Mucosa of descending colon (tissue), 3 donors: ENCODE data around the gene LRP1. TPM values are rescaled to one million over a fixed set of nuclear protein-coding genes. Genes with fewer than 3 reads are reported as not detected.

ENCODE experiments used
- ATAC-seq: fragments of 200-7000 bp; cut with Tn5 transposase; one replicate; pipeline ENCODE4 v1.9.1; 2020; ENCODE audit warnings: mild to moderate bottlenecking, moderate library complexity
- DNase-seq, 3 donors: peaks; one replicate each; pipeline ENCODE4 v3.0.0-alpha.2; 2020
- H3K36me3 ChIP-seq: fragments of 200-600 bp; one replicate; pipeline ENCODE4 v1.8.0; 2021; ENCODE audit warnings: low read depth, mild to moderate bottlenecking
- H3K4me1 ChIP-seq: fragments of 200-600 bp; one replicate; pipeline ENCODE4 v1.8.0; 2021; ENCODE audit warnings: low read depth, mild to moderate bottlenecking
- H3K4me3 ChIP-seq: fragments of 200-600 bp; one replicate; pipeline ENCODE4 v1.8.0; 2021; ENCODE audit warnings: mild to moderate bottlenecking
- H3K9me3 ChIP-seq: fragments of 200-600 bp; one replicate; pipeline ENCODE4 v1.8.0; 2021; ENCODE audit warnings: mild to moderate bottlenecking
- intact Hi-C, 2 donors: fragments of 100-400 bp; cut with DNase I in 1 of 2; cut with micrococcal nuclease in 1 of 2; formaldehyde crosslinking; loops; one replicate each; pipeline versions ENCODE4 v1.11.0 to v1.11.1; 2022; cut with DNase I, micrococcal nuclease
- total RNA-seq, 3 donors: library from RNA; stranded (reverse); fragmentation: NEBNext Ultra II Directional in 2 of 3; extraction: Animal tissue kit (Norgen Biotek cat#: 25700) in 2 of 3; gene quantifications; one replicate each; pipeline versions ENCODE4 v1.2.1 to v1.2.4, GENCODE V29; 2021 to 2023
- TF ChIP-seq, protein P1 (sequence below): fragments of 200-600 bp; IDR thresholded peaks from one replicate; pipeline ENCODE4 v1.8.0; 2022; ENCODE audit warnings: antibody characterized with exemption, mild to moderate bottlenecking
- donor health status: DM: no; HTN: no; CAD: no; lungs with moderate emphysema.
- donor health status: DM: no; HTN: no; CAD: no.
- donor health status: DM: no; HTN: yes; CAD: no.

The LRP1 gene
- total RNA-seq, 3 donors from 2014 or later: 128 to 223 (median 148) TPM

DNA sequence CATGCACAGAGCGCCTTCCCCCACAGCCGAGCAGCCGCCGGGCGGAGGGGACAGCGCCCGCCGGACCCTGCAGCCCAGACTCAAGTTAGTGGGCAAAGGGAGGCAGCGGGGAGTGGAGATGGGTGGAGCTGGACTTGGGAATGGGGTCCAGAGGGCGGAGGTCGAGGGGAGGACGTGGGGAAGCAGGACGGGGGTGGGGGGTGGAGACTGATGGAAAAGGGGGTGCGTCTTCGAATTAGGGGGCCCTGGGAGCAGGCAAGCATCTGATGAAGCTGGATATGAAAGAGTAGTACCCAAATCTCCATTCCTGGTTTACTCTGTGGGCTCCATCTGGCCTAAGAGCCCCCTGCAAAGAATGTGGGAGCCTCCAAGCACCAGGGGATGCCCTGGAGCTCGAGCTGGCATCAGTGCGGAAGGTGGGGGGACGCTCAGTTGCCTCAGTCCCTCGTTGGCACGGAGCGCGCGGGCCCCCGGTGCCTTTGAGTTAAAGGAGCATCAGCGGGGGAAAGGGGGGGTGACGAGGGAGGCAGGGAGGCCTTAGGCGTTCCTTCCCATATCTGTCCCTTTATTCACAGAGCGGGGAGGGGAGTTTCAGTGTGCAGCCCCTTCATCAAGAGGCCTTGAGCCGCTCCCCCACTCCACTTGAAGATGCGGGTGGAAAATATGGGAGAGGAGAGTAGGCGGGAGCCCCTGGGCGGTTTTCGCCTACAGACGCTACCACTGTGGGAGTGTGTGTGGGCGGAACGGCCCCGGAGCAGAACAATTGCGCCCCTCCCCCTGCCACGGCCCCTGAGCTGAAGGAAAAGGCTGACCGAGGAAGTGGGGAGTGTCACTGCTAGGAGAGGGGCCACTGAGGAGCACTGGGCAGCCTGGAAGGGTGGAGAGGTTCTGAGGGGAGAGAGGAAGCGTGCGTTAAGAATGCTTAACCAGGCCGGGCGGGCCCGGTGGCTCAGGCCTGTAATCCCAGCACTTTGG, 38.7 kb upstream of the LRP1 start:
- DNase-seq: peak; percentile 73 to 86 (median 74)
- TF ChIP-seq, protein P1, sequence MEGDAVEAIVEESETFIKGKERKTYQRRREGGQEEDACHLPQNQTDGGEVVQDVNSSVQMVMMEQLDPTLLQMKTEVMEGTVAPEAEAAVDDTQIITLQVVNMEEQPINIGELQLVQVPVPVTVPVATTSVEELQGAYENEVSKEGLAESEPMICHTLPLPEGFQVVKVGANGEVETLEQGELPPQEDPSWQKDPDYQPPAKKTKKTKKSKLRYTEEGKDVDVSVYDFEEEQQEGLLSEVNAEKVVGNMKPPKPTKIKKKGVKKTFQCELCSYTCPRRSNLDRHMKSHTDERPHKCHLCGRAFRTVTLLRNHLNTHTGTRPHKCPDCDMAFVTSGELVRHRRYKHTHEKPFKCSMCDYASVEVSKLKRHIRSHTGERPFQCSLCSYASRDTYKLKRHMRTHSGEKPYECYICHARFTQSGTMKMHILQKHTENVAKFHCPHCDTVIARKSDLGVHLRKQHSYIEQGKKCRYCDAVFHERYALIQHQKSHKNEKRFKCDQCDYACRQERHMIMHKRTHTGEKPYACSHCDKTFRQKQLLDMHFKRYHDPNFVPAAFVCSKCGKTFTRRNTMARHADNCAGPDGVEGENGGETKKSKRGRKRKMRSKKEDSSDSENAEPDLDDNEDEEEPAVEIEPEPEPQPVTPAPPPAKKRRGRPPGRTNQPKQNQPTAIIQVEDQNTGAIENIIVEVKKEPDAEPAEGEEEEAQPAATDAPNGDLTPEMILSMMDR: no peak
- Histone ChIP-seq H3K4me3 (peak overlapping the region; percentile 40), H3K9me3 (no peaks in the 10 kb centered on the region), H3K36me3 (no peaks in the 10 kb centered on the region), H3K4me1 (peaks cover 43% of the 10 kb centered on the region)
- intact Hi-C loops: no loop called here
- ATAC-seq: no peak

DNA sequence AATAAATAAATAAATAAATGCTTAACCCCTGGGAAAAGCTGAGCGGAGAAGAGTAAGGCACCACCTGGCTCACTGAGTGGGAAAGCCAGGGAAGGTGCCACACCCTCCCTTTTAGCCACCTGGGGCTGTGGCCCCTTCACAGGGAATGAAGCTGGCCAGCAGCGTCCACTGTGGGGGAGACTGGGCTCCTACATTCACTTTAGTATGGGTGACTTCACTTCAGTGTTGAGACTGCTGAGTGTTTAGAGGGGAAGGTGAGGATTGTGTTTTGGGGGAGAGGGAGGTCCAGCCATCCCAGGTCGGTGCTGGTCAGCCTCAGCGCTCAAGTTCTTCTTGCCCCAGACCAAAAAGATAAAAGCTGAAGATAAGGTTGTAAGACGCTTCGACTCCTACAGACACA, 37.8 kb upstream of the LRP1 start:
- DNase-seq (no peak), ATAC-seq (no peak)
- H3K4me1 ChIP-seq: peaks cover 43% of the 10 kb centered on the region
- TF ChIP-seq, protein P1: no peak
- H3K4me3 ChIP-seq: no peak overlapping the region
- intact Hi-C loops: no loop called here
- no peaks in the 10 kb centered on the region for H3K36me3 ChIP-seq
- H3K9me3 ChIP-seq: no peaks in the 10 kb centered on the region

DNA sequence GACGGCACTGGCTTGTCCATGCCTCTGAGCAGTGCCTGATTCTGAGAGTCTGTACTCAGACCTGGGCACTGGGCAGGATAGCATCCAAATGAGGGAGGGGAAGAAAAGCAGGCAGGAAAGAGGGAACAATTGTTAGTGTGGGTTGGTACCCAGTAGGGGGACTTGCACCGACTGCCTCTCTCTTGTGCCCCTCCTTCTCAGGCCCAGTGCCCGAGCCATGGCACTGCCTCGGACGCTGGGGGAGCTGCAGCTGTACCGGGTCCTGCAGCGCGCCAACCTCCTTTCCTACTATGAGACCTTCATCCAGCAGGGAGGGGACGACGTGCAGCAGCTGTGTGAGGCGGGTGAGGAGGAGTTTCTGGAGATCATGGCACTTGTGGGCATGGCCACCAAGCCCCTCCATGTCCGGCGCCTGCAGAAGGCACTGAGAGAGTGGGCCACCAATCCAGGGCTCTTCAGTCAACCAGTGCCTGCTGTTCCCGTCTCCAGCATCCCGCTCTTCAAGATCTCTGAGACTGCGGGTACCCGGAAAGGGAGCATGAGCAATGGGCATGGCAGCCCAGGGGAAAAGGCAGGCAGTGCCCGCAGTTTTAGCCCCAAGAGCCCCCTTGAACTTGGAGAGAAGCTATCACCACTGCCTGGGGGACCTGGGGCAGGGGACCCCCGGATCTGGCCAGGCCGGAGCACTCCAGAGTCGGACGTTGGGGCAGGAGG, 37.2 kb upstream of the LRP1 start:
- TF ChIP-seq, protein P1: no peak
- no peaks in the 10 kb centered on the region for H3K9me3 ChIP-seq
- H3K4me1 ChIP-seq: peaks cover 43% of the 10 kb centered on the region
- intact Hi-C loops: no loop called here
- ATAC-seq (no peak), DNase-seq (peak in 1 of 3 donors; percentile 27)
- H3K4me3 ChIP-seq: no peak overlapping the region
- H3K36me3 ChIP-seq: no peaks in the 10 kb centered on the region

DNA sequence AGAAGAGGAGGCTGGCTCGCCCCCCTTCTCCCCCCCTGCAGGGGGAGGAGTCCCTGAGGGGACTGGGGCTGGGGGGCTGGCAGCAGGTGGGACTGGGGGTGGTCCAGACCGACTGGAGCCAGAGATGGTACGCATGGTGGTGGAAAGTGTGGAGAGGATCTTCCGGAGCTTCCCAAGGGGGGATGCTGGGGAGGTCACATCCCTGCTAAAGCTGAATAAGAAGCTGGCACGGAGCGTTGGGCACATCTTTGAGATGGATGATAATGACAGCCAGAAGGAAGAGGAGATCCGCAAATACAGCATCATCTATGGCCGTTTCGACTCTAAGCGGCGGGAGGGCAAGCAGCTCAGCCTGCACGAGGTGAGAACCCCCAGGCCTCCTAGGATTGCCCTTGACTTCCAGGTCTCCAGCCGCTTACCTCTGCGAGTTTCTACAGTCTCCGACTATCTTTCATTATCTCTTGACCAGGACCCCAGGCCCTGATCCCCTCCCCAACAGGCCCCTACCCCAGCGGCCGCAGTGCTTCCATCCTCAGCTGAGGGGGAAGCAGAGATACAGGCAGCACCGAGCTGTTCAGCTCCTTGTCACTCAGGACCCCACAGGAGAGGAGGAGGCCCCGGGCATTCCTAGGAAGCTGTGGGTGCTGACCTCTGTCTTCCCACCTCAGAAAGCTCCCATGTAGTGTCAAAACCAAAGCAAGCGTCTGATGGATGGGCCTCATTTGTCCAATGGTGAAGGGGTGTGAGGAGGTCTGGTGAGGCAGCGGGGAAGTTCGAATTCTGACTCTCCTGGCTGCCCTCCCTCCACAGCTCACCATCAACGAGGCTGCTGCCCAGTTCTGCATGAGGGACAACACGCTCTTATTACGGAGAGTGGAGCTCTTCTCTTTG, 36.4 kb upstream of the LRP1 start:
- Histone ChIP-seq H3K9me3 (no peaks in the 10 kb centered on the region), H3K4me1 (peaks cover 41% of the 10 kb centered on the region), H3K36me3 (no peaks in the 10 kb centered on the region), H3K4me3 (no peak overlapping the region)
- DNase-seq (no peak), ATAC-seq (no peak)
- intact Hi-C loops: no loop called here
- TF ChIP-seq, protein P1: no peak

DNA sequence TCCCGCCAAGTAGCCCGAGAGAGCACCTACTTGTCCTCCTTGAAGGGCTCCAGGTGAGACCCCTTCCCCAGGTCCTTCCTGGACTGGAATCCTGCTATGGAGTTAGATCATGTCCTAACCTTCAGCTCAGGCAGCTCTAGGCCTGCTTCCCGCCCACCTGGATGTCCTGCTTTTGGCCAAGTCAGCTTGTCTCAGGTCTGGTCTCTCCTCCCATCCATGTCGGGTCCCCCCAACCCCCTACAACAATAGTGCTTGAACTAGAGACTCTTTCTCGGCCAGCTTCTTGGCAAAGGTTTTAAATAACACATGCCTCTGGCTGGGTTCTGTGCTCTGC, 35.8 kb upstream of the LRP1 start:
- Histone ChIP-seq H3K36me3 (no peaks in the 10 kb centered on the region), H3K4me1 (peaks cover 37% of the 10 kb centered on the region), H3K9me3 (no peaks in the 10 kb centered on the region), H3K4me3 (no peak overlapping the region)
- intact Hi-C loops: no loop called here
- DNase-seq (no peak), ATAC-seq (no peak)
- TF ChIP-seq, protein P1: no peak
